ENCODE measurements around the gene SLC6A17.

The SLC6A17 gene

DNA sequence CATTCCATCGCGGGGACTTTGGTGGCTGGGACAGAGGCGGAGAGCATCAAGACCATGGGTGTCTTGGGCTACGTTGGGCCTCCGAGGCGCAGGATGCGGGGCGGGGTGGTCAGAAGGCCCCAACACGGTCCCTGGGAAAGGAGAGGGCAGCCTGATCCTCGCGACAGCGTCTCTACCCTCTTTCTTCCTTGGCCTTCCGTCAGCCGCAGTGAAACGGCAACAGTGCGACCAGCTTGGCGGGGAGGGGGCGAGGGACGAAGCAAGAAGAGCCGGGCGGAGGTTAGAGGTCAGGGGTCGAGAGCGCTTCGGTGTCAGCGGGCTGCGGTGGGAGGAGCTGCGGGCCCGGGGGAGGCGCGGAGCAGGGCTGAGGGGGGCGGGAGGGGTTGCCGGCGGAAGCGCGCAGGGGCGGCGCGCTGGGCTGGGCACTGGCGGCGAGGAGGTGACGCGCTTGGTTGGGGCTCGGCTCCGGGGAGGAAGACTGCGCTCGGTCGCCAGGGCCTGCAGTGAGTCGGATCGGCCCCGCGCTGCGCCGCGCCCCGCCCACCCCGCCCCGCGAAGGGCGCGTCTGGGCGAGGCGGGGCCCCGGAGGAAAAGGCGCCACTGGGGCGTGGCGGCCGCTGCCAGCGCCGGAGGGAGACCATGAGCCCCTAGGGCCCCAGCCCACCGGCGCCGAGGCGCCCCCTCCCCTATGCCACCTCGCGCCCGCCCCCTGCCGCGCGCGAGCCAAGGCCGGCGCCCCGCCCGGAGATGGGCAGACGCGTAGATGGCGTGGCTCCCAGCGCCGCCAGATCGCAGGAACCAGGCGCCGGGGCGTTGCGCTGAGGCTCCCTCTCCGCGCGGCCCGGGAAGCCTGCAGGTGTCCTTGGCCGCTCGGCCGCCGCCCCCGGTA lies 59.7 kb downstream of the SLC6A17 start, which contains the start of gene KCNC4:
Gene KCNC4, plus strand, starts transcription at position 600 of the 889 bp plus-strand sequence. CDS start 1,186 bp downstream, outside the sequence.
- in situ Hi-C loops (cut with HindIII; ENCODE audit: low sequenced_read_pairs), result no loop called here
- H3K4me3 ChIP-seq (ENCODE audit: low read depth, low read length), result peak within 1 kb of the TSS; percentile 32

GRCh38 chr1:110210604-110211495 lies 60.6 kb downstream of the SLC6A17 start:
- TF ChIP-seq, protein P1, sequence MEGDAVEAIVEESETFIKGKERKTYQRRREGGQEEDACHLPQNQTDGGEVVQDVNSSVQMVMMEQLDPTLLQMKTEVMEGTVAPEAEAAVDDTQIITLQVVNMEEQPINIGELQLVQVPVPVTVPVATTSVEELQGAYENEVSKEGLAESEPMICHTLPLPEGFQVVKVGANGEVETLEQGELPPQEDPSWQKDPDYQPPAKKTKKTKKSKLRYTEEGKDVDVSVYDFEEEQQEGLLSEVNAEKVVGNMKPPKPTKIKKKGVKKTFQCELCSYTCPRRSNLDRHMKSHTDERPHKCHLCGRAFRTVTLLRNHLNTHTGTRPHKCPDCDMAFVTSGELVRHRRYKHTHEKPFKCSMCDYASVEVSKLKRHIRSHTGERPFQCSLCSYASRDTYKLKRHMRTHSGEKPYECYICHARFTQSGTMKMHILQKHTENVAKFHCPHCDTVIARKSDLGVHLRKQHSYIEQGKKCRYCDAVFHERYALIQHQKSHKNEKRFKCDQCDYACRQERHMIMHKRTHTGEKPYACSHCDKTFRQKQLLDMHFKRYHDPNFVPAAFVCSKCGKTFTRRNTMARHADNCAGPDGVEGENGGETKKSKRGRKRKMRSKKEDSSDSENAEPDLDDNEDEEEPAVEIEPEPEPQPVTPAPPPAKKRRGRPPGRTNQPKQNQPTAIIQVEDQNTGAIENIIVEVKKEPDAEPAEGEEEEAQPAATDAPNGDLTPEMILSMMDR (IDR thresholded peaks at IDR 0.05; ENCODE audit: low read depth, low read length), result no peak
- in situ Hi-C loops (cut with HindIII; ENCODE audit: low sequenced_read_pairs), result no loop called here
- DNase-seq (ENCODE audit: low read depth, low spot score), result peak; percentile 16
- peak overlapping the region; percentile 32 for H3K4me3 ChIP-seq (ENCODE audit: low read depth, low read length)

More for the DNA sequence above, 59.7 kb downstream of the SLC6A17 start, which contains the start of gene KCNC4:
- peak; percentile 27 for DNase-seq (ENCODE audit: low read depth, low spot score)
- TF ChIP-seq, protein P1 (IDR thresholded peaks at IDR 0.05; ENCODE audit: low read depth, low read length), result no peak

DNA sequence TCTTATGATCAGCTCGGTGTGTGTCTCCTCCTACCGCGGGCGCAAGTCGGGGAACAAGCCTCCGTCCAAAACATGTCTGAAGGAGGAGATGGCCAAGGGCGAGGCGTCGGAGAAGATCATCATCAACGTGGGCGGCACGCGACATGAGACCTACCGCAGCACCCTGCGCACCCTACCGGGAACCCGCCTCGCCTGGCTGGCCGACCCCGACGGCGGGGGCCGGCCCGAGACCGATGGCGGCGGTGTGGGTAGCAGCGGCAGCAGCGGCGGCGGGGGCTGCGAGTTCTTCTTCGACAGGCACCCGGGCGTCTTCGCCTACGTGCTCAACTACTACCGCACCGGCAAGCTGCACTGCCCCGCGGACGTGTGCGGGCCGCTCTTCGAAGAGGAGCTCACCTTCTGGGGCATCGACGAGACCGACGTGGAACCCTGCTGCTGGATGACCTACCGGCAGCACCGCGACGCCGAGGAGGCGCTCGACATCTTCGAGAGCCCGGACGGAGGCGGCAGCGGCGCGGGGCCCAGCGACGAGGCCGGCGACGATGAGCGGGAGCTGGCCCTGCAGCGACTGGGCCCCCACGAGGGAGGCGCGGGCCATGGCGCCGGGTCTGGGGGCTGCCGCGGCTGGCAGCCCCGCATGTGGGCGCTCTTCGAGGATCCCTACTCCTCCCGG lies 61.3 kb downstream of the SLC6A17 start:
- in situ Hi-C loops (cut with HindIII; ENCODE audit: low sequenced_read_pairs), result no loop called here
- no peak for DNase-seq (ENCODE audit: low read depth, low spot score)
- TF ChIP-seq, protein P1 (IDR thresholded peaks at IDR 0.05; ENCODE audit: low read depth, low read length), result no peak
- no peak overlapping the region for H3K4me3 ChIP-seq (ENCODE audit: low read depth, low read length)

- no peak overlapping the region for H3K4me3 ChIP-seq (ENCODE audit: low read depth, low read length)
- TF ChIP-seq, protein P1 (IDR thresholded peaks at IDR 0.05; ENCODE audit: low read depth, low read length), result no peak
- no peak for DNase-seq (ENCODE audit: low read depth, low spot score)
- in situ Hi-C loops (cut with HindIII; ENCODE audit: low sequenced_read_pairs), result no loop called here
Measured at GRCh38 chr1:110212169-110213142, 62.2 kb downstream of the SLC6A17 start.

DNA sequence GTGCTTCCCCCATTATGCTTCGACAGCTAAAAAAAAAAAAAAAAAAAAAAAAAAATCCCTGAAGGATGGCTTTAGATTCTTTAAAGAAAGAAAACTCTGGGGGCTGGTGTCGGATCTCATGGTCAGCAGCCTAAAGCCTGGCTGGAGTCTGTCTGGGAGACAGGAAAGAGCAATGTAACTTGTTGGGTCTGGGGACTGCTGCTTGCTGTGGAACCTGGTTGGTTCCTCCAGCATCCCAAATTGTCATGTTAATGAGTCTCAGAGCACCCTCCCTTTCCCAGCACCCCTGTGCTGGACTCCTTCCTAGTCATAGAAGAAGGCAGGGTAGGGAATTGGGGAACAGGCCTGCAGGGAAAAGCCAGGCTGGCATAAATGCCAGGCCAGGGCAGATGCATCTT lies 62.8 kb downstream of the SLC6A17 start:
- TF ChIP-seq, protein P1 (IDR thresholded peaks at IDR 0.05; ENCODE audit: low read depth, low read length), result no peak
- in situ Hi-C loops (cut with HindIII; ENCODE audit: low sequenced_read_pairs), result no loop called here
- DNase-seq (ENCODE audit: low read depth, low spot score), result no peak
- no peak overlapping the region for H3K4me3 ChIP-seq (ENCODE audit: low read depth, low read length)
